HG03442 (cell line): ENCODE data around the gene ACSS2.

Experiments
- ATAC-seq: cut with Tn5 transposase; IDR thresholded peaks from one replicate; pipeline ENCODE4 v1.9.1; 2021; ENCODE audit warnings: mild to moderate bottlenecking, moderate library complexity; ENCODE audit not compliant: unreplicated experiment

ACSS2 gene, protein sequence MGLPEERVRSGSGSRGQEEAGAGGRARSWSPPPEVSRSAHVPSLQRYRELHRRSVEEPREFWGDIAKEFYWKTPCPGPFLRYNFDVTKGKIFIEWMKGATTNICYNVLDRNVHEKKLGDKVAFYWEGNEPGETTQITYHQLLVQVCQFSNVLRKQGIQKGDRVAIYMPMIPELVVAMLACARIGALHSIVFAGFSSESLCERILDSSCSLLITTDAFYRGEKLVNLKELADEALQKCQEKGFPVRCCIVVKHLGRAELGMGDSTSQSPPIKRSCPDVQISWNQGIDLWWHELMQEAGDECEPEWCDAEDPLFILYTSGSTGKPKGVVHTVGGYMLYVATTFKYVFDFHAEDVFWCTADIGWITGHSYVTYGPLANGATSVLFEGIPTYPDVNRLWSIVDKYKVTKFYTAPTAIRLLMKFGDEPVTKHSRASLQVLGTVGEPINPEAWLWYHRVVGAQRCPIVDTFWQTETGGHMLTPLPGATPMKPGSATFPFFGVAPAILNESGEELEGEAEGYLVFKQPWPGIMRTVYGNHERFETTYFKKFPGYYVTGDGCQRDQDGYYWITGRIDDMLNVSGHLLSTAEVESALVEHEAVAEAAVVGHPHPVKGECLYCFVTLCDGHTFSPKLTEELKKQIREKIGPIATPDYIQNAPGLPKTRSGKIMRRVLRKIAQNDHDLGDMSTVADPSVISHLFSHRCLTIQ

DNA sequence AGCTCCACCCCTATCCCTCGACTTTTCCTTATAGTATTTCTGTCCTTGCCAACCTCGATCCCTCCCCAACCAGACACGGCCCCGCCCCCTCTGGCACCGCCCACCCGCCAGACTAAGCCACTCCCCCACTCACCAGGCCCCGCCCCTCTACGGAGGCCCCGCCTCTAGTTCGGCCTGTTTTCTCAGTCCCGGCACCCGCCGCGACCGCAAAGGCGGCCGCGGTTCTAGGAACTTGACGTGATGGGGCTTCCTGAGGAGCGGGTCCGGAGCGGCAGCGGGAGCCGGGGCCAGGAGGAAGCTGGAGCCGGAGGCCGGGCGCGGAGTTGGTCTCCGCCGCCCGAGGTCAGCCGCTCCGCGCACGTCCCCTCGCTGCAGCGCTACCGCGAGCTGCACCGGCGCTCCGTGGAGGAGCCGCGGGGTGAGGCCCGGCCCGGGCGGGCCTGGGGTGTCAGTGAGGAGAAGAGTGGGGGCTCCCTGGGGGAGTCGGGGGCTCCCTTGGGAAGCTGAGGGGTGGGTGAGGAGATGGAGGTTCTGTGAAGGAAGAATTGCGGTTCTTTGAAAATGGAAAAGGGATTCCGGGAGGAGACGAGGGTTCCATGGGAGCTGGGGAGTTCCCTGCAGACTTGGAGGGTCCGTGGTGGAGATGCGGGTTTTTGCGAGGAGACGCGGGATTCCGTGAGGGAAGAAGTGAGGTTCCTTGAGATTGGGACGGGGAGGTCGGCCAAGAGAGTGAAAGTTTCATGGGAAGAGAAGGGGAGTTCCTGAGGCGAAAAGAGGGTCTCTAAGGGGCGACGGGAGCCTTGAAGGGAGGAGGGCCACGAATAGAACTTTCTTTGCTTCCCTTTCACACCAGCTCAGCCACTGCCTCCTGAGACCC, at the start of gene ACSS2:
Gene ACSS2, plus strand, starts transcription at position 207 of the 877 bp plus-strand sequence. Its CDS starts 34 bp downstream, at position 241.
- peak; percentile 19 for ATAC-seq

DNA sequence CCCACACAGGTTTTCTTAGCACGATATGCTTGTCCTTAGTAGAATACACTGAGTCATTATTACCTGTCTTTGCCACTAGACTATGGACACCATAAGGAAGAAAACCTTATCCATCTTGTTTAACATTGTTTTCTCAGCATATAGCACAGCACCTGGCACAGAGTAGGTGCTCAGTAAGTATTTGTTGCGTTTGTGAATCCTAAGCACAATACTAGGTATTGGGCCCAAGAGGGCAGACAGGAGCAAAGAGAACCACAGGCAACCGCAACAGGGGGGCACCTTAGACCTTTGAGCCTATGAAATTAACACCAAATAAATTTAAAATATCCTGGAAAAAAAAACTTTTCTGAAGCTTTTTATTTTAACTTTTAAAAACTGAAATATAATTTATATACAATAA, 47.2 kb upstream of the ACSS2 start:
- no peak for ATAC-seq

DNA sequence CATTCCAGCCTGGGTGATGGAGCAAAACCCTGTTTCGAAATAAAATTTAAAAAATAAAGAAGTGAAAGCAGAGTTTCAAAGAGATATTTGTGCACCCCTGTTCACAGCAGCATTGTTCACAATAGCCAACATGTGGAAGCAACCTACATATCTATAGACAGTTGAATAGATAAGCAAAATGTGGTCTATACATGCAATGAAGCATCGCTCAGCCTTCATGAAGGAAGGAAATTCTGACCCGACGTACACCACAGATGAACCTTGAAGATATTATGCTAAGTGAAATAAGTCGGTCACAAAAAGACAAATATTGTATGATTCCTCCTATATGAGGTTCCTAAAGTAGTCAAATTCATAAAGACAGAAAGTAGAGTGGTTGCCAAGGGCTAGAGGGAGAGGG, 44.5 kb upstream of the ACSS2 start:
- ATAC-seq, result no peak

DNA sequence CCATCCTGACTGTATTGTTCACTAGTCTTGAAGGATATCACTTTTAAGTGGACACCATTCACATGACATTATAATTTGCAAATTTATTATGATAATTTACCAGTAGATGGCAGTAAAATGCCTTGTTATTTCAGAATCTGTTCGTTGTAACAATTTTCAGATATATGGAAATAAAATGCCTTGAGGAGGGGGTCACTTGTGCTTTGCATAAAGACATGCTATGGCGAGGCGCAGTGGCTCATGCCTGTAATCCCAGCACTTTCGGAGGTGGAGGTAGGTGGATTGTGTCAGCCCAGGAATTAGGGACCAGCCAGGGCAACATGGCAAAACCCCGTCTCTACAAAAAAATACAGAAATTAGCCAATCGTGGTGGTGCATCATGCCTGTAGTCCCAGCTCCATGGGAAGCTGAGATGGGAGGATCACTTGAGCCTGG, 41.9 kb upstream of the ACSS2 start:
- no peak for ATAC-seq

DNA sequence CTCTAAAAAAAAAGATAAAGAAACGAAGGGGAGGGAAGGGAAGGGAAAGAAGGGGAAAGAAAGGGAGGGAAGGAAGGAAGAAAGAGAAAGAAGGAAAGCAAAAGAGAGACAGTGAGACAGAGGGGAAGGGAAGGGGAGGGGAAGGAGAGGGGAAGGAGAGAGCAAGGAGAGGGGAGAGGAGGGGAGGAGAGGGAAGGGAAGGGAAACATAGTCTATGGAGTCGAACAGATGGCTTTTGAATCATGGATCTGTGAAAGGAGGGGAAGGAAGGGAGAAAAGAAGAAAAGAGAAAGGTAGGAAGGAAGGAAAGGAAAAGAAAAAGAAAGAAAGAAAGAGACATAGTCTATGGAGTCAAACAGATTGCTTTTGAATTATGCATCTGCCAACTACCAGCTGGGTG, 34.3 kb upstream of the ACSS2 start:
- no peak for ATAC-seq

DNA sequence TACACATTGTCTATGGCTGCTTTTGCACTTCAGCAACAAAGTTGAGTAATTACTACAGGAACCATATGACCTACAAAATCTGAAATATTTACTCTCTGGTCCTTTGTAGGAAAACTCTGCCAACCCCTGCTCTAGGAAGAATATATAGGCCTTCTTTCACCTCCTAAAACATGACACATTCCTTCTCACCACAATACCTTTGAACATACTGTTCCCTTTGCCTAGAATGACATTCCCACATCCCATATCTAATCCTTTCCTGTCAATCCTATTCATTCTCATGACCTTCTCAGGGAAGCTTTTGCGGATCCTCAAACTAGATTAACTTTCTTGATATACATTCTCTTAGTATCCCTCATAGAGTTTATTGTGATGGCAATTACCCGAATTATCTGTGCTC, 33.0 kb upstream of the ACSS2 start:
- ATAC-seq, result no peak

DNA sequence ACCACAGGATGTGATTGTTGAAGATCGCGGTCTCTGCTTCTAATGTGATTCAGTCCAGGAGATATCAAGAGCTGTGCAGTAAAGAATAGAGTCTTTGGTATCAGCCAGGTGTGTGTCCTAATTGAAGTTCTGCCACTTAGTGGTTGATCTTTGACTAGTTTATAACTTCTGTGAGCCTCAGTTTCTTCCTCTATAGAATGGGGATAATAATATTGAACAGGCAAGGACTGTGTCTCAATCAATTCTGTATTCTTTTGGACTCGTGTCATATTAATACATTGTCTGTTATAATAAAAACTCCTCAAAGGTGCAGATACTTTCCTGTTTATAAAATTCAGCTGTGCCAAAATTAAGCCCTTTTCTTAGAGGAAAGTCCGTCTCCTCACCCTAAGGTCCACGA, 27.8 kb upstream of the ACSS2 start:
- no peak for ATAC-seq

DNA sequence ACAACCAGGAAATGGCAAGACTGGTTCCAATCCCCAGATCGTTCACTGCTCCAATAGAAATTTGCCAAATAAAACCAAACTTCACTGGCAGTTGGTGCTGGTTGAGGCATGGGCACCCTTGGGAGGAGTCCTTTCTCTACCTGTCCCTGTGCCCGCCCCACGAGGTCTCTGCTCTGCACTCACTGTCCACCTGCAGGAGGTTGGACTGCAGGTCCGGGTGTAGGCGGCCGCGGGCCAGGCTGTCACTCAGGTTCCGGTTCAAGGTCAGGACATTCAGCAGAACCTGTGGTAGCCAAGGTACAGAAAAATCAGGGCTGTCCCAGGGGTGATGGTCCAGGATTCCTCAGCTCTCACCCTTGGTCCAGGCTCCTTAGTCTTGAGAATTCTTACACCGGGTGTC, 26.6 kb upstream of the ACSS2 start:
- no peak for ATAC-seq

DNA sequence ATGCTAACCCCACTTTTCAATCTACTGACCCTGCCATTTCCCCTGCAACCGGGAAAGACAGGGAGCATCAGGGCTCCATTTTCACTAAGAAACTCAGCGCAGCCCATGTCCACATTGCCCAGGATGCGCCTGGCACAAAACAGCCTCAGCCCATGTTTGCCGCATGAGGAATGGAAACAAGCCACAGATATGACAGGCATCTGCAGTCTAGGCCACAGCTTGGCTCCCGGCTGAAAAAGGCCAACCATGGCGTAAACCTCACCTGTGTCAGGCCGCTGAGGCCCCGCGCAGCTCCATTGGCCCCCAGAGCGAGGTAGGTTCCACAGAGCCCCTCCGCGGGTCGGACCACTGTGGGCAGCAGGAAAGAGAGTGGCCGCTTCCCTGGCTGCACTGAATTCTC, 25.4 kb upstream of the ACSS2 start:
- ATAC-seq, result no peak

DNA sequence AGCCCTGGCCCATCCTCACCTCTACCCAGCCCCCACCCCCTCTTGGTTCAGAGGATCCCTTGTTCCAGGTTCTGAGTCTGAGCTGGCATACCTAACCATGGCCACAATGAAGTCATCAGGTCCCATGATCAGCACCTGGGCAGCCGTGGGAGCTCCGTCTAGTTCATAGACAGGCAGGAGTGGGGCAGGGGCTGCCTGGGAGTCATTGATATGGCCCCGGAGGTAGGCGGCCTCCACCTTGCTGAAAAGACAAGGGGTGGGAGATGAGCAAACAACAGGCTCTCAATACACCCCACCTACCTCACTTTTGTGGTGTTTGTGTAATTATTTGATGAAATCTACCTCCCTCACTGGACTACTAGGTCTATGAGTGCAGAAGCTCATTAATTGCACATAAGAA, 24.1 kb upstream of the ACSS2 start:
- no peak for ATAC-seq

DNA sequence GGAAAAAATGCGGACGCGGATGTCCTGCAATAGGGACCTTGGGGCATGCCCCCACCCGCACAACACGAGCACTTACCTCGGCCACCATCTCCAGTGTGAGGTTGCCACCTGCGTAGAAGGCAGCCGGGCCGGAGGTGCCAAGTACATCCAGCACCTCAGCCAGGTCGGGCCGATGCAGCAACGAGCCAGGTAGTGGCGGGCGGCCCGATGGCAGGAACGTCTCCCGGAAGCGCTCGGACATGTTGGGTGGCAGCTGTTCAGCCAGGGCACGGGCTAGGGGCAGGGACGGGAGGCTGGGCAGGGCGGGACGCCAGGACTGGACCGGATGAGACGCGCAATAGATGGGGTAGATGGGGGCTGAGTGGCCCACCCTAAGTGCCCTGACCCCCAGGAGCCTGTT, 17.0 kb upstream of the ACSS2 start:
- ATAC-seq, result no peak

DNA sequence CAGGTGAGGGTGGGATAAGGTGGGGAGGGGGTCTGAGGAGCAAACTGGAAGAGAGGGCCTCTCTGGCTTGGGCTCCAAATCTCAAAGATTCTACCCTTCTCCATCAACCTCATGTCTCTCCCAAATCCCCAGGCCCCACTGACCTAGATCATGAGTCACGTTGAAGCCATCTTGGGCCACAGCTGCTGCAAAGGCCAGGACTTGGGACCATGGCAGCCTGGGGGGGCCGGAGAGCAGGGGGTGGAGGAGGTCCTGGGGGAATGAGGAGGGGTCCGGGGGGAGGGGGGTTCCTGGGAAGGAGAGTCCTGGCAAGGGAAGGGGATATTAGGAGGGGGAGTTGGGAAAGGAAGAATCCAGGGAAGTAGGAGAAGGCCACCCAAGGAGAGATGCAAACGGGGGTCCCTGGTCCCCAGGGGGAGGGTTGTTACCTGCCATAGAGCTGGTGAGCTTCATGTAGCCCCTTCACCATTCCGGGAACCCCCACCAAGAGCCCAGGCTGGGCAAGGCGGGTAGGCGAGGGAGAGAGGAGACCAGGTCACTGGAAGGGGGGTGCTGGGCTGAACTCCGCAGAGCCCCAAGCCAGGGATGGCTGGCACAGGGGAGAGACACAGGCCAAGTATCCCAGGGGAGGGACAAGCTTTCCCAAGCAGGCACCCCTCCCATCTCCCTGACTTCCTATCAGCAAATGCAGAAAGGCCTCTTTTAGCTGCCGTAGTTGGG, 16.4 kb upstream of the ACSS2 start:
- ATAC-seq, result no peak

DNA sequence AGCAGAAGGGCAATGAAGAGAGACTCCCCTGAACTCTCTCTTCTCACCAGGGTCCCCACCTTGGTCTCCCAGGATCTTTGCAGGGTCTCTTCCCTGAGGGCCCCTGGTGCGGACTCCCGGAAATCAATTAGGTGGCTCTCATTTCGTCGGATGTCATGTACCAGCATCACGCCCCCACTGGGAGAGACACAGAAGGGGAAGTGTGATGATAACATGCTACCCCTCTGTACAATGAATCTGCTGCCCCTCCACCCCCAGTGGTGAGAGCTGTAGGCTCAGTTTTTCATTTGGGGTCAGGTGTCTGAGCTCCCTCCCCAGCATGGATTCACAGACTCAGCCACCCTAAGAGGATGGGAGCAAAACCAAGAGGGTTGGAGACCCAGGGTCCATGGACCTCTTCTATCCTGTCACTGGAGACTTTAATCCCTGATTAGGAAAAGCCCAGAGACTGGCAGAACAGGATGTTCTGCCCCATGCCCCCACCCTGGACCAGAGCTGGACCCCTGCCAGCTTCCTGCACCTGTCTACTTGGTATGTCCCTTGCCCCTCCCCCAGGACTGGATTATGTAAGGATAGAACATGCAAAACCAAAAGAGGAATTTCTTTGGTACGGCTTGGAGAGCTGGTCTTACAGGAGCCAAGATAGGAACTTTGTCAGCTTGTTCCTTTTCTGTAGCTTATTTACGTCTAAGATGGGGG, 14.9 kb upstream of the ACSS2 start:
- ATAC-seq, result no peak

DNA sequence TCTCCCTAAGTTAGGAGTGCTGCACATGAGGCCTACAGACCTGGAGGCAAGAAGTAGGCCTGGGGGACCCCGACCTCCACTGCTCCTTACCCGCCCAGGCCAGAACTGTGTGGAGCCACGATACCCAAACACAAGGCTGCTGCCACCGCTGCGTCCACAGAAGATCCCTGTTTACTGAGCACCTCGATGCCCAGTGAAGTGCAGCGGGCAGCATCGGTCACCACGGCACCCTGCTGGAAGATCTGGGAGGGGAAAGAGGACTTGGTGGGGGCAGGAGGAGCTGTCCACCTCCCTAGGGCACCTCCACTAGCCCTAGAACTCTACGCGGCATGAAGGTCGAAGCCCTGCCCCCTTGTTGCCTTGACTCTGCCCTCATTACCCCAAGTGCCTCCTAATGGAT, 13.7 kb upstream of the ACSS2 start:
- ATAC-seq, result no peak

DNA sequence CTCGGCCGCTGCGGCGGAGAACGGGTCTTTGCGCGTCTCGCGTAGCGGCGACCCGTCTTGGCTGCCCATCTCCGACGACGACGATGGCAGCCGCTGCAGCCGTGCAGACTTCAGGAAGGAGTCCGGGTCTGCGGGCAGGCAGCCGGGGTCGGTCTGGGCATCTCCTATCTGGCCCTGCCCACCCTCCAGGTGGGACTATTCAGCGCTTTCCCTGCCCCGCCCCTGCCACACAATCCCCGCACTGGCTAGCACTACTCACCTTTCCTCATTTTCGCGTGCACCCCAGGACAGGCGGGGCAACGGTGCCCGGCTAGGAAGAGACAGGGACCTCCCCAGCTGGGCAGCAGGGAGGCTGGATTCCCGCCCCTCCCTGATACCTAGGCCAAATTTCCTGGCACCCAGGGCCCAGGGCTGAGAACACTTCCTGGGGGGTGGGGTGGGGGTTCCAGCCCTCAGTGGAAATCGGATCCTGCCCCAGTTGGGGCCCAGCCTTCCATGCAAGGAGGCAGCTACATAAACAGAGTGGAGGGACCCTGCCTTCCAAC, 12.9 kb upstream of the ACSS2 start:
- no peak for ATAC-seq

DNA sequence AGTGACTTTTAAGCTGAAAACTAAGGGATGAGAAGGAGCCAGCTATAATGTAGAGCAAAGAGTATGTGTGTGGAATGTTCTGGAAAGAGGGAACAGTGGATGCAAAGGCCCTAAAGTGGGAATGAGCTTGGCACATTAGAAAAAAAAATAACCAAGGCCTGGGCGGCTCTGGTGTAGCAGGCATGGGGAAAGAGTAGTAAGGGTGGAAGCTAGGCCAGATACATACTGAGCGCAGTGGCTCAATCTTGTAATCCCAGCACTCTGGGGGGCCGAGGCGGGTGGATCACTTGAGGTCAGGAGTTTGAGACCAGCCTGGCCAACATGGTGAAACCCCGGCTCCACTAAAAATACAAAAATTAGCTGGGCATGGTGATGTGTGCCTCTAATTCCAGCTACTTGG, 12.2 kb upstream of the ACSS2 start:
- ATAC-seq, result no peak

DNA sequence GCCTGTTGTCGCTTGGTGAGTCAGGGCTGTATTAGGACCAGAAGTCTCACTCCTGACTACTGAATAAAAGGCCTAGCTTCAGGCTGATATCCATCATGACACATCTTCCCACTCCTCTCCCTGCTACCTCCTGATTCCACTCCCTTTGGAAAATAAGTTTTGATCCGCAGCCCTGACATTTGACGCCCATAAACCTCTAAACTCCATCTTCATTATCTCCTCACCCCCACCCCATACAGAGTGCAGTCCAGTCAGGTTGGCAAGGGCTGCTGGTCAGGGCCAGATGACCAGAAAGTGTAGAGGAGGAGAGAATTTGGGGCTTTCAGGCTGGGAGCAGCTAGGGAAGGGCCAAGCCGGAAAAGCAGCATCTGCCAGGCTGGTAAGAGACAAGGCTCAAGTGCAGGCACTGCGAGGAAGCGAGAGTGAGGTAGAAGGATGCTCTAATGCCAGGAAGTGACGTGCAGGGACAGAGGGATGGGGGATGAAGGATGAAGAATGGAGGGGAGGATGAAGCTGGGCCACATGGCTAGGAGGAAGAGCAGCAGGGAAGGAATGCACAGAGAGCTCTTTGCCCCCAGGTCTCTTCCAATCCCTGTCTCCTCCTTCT, 5.0 kb upstream of the ACSS2 start:
- ATAC-seq, result no peak

DNA sequence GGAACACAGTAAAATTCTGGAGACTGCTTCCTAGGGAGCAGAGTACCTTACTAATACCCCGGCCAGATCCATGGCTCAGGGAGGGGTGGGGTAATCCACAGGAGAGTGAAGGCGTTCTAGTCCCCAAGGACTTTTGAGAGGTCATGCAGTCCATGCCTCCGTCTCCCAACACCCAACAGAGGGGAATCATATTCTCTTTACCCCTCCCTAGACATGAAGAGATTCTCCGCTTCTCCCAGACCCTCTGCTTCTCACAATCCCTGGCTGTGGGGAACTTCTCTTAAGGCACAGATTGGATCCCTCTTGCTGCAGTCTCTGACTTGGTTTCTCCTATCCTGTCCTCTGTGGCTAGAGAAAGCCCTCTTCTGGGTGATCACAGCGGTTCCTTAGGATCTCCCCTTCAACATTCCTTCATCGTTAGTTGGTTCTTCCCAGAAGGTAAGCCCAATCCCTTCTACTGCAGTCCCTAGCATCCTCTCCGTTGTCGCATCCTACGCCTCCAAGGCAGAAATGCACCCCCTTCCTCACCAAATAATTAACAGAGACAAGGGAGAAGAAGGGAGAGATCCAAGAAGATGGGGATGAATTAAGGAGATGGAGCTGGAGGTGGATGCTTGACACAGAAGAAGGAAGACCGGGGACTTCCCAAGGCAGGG, 4.3 kb upstream of the ACSS2 start:
- ATAC-seq, result no peak

DNA sequence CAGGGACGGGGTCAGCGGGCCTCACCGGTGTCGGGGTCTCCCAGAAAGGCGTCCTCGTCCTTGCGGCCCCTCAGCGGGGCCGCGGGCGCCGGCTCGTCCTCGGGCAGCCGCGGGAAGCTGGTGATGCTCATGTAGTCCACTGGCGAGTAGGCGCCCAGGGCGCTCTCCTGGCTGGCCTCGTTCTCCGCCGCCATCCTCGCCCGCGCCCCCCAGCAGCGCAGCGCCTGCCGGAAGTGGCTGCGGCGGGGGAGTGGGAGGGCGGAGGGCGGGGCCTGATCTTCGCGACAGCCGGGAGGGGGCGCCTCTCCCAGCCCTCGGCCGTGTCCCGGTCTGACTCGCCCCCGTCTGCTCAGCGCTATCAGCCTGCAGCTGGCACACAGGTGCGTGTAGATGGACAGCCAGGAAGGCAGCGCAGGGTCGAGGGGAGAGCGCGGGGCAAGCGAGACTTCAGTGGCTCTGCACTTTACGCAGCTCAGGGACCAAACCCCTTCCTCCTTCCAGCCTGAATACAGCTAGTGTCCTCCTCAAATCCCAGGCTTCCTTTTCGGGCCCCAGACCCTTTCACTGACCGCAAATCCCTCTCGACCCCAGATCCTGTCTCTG, 3.7 kb upstream of the ACSS2 start, which contains the start of gene GGT7:
Gene GGT7, minus strand, starts transcription at position 235 of the 603 bp plus-strand sequence. Its CDS starts 41 bp downstream, at position 194.
- peak; percentile 52 for ATAC-seq
